HG03025 (cell line): Measurements from ENCODE around the gene ESRRG.

Experiments used
- ATAC-seq: cut with Tn5 transposase; IDR thresholded peaks from one replicate; pipeline ENCODE4 v1.9.1; 2021; ENCODE audit warnings: mild to moderate bottlenecking, moderate library complexity; ENCODE audit not compliant: unreplicated experiment, low FRiP score

The ESRRG gene

GRCh38 chr1:216641669-216642460 lies 81.4 kb downstream of the ESRRG start:
- ATAC-seq = peak; percentile 43

GRCh38 chr1:216640100-216640499 lies 83.1 kb downstream of the ESRRG start:
- ATAC-seq = no peak

GRCh38 chr1:216632980-216633379 lies 90.2 kb downstream of the ESRRG start:
- no peak for ATAC-seq

- ATAC-seq = no peak
These were observed 92.7 kb downstream of the ESRRG start for GRCh38 chr1:216630532-216630931.

GRCh38 chr1:216627252-216627651 lies 96.0 kb downstream of the ESRRG start:
- no peak for ATAC-seq

- no peak for ATAC-seq
These were observed 96.7 kb downstream of the ESRRG start for GRCh38 chr1:216626394-216627067.

GRCh38 chr1:216621536-216621935 lies 101.7 kb downstream of the ESRRG start:
- no peak for ATAC-seq

GRCh38 chr1:216617081-216617875 lies 106.0 kb downstream of the ESRRG start:
- ATAC-seq = no peak

GRCh38 chr1:216616425-216616824 lies 106.8 kb downstream of the ESRRG start:
- ATAC-seq = no peak

- no peak for ATAC-seq
These were observed 109.0 kb downstream of the ESRRG start for GRCh38 chr1:216614011-216614934.

- no peak for ATAC-seq
These were observed 110.9 kb downstream of the ESRRG start for GRCh38 chr1:216612291-216612690.

GRCh38 chr1:216607067-216607697 lies 116.0 kb downstream of the ESRRG start:
- ATAC-seq = no peak

GRCh38 chr1:216606047-216606637 lies 117.1 kb downstream of the ESRRG start:
- no peak for ATAC-seq

GRCh38 chr1:216604771-216605170 lies 118.5 kb downstream of the ESRRG start:
- ATAC-seq = no peak

- peak; percentile 91 for ATAC-seq
These were observed 122.3 kb downstream of the ESRRG start for GRCh38 chr1:216600730-216601609.

GRCh38 chr1:216599851-216600250 lies 123.4 kb downstream of the ESRRG start:
- ATAC-seq = no peak

GRCh38 chr1:216598448-216598847 lies 124.8 kb downstream of the ESRRG start:
- ATAC-seq = no peak

GRCh38 chr1:216596281-216596862 lies 126.9 kb downstream of the ESRRG start:
- no peak for ATAC-seq
